Anterior cingulate cortex (tissue), 58 donors: ENCODE measurements around the gene CHMP2B.

Experiments
- DNase-seq, 58 donors: peaks; one replicate each; lab custom pipeline; 2025; lab: John Stamatoyannopoulos, UW

CHMP2B gene, protein sequence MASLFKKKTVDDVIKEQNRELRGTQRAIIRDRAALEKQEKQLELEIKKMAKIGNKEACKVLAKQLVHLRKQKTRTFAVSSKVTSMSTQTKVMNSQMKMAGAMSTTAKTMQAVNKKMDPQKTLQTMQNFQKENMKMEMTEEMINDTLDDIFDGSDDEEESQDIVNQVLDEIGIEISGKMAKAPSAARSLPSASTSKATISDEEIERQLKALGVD

GRCh38 chr3:87227104-87227834, at the start of gene CHMP2B:
CHMP2B (plus strand) TSS chr3:87227309; CDS start chr3:87227523, 214 bp downstream.
- DNase-seq = peak; percentile 39 to 94 (median 89)

DNA sequence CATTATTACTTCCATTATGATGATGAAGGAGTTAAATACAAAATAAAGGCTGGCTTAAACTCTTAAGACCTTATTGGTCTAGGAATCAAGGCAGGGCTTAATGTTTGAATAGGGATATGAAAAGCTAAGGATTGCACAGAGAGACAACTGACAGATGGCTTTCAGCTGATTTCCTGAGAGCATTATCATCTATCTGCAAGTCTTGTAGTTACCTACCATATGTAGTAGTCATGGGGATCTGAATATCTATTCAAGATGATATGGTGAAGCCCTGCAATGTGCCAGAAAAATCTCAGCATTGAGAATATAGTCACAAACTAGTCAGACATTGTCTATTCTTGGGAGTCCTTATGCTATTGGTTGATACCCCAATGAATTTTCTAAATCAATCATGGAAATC, 47.5 kb upstream of the CHMP2B start:
- no peak for DNase-seq

DNA sequence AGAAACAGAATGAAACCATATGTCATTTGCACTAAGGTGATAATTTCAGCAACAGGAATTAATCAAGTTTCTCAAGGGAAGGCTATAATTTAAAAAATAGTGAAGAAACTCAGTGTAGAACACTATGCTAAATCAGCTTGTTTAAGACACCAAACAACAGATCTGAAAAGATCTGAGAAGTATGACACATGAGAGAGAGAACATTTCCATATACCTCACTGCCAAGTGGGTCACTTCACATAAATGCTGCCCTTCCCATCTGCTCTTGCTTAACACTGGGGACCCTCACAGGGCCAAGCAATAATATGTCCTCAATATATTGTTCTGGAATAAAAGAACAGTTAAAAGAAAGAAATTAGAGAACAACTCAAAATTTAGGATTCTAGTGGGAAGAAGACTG, 45.6 kb upstream of the CHMP2B start:
- DNase-seq = no peak

GRCh38 chr3:87182023-87182422, 45.1 kb upstream of the CHMP2B start:
- DNase-seq = no peak

DNA sequence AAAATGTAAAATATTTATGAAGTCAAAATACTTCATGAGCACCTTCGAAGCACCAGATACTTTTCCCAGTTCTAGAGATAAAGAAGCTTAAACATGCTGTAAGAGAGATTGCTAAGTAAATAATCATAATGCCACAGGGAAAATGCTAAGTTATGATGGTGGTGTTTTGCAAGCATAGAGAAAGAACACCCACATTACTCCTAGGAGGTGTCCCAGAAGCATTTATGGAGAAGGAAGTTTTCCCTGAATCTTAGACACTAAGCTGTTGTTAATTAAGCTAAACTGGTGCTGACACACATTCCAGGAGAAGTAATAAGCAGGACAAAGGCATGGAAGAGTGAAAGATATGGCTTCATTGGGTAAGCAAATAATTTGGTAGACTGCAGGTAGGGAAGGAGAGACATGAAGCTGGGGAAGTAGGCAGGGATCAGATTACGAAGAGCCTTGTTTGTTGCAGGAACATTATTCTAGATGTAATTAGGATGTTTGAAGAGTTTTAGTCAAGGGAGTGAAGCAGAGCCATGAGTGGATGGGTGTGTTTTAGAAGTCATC, 40.4 kb upstream of the CHMP2B start:
- no peak for DNase-seq

GRCh38 chr3:87191175-87191574, 35.9 kb upstream of the CHMP2B start:
- no peak for DNase-seq

- no peak for DNase-seq
Observed at GRCh38 chr3:87191641-87192040, 35.5 kb upstream of the CHMP2B start.

DNA sequence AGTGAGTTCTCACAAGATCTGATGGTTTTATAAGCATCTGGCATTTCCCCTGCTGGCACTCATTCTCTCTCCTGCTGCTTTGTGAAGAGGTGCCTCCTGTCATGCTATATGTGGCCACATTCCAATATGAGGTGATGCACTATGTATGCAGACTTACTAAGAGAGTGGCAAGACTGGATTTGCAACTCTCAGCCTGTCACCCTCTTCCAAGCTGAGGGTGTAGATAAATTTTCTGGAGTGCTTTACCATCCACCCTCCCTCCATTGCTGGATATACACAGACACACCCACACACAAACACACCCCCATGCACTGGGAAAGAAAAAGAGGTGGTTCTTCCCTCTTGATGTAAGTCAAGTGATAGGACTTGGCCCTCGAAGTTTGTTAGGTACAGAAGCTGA, 30.2 kb upstream of the CHMP2B start:
- DNase-seq = no peak

- no peak for DNase-seq
Observed at GRCh38 chr3:87197531-87197930, 29.6 kb upstream of the CHMP2B start.

DNA sequence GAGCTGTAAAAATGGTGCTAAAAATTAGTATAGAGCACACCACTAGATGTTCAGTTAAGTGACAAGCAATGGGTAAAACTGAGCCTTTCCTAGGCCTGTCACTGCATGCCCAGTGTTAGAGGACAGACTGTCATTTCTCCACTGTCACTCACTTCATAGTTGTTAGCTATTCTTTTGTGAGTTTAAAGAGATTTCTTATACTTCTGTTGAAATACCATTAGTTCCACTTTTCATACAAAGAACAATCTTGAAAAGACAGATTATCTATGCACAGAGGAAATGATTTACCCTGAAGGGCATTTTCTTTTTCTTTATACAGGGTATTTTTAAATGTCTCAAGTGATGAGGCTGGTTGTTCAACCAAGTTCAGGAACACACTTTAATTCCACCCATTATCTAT, 28.3 kb upstream of the CHMP2B start:
- DNase-seq = no peak

GRCh38 chr3:87199628-87200027, 27.5 kb upstream of the CHMP2B start:
- DNase-seq = no peak

DNA sequence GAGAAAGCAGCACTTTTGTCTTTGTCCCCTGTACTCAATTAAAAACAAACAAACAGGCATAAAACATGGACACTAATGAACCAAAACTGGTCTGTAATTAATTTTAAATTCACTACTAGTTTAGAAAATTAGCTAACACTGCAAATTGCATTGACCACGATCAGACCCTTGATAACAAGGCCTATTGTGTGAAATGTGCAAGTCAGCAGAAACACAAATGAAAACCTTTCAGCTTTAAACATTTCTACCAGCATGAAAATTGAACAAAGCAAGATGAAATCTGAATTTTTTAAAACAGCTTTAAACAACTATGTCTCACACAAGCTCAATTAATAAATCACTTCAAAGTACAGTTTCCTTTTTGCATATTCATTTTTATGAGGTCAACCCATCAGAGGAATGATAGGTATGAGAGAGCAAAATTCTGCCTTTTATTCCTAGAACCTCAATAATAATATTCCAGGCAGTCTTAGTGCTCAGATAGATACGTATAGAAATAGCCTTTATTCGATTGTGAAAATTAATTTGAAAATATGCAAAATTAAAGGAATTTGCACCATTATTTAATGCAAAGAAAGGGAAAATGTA, 27.0 kb upstream of the CHMP2B start:
- DNase-seq = no peak

GRCh38 chr3:87201727-87202126, 25.4 kb upstream of the CHMP2B start:
- no peak for DNase-seq

- no peak for DNase-seq
Observed at GRCh38 chr3:87203809-87204208, 23.3 kb upstream of the CHMP2B start.

DNA sequence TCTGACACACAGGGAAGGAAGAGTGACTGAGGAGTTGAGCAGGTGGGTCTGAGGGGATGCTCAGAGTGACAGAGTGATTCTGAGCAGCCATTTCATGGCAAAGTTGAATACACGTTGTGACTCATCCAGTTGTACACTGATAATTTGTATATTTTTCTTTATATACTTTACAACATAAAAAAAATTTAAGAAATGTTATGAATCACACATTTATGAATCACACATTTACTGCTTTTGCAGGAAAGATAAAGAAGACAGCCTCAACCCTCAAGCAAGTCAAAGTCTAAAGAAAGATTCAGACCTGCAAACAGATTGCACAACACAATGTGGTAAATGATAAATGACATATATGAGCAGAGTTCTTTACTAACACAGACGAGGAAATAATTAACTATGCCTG, 21.0 kb upstream of the CHMP2B start:
- no peak for DNase-seq

DNA sequence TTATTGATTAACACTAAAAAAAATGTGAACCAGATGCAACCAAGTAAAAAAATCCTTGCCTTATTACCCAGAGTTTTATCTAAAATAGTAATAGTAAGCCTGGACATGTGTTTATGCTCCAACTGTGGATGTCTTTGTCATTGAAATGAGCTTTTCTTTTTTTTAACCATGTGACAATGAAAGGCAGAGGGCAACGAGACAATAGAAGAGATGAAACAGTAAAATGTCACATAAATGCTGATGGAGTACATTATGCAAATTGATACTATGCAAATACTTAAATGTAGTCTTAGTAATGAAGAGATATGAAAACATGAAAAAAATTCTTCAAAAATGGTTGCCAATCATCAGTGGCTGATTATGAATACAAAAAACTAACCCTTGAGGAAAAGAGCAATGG, 20.5 kb upstream of the CHMP2B start:
- DNase-seq = no peak

DNA sequence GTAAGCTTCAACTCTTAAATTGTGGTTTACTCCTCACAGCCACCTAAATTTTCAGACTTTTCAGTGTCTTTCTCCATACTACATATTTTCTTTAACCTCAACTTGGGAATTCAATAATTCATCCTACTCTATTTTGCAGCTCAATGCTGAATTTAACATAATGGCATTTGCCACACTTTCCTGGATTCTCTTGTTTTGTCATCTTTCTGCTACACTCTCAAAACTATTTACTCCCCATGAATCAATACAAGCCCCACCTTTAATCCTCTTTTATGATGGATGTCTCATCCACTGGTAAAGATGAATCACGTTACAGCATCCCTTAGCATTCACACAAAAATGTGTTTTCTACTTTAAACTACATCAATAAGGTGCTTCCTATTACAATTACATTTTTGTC, 19.6 kb upstream of the CHMP2B start:
- no peak for DNase-seq

GRCh38 chr3:87209111-87209510, 18.0 kb upstream of the CHMP2B start:
- DNase-seq = no peak

- DNase-seq = no peak
Observed at GRCh38 chr3:87218560-87218959, 8.5 kb upstream of the CHMP2B start.

- no peak for DNase-seq
Observed at GRCh38 chr3:87219611-87220010, 7.5 kb upstream of the CHMP2B start.

- peak in 13 of 58 donors; percentile 1 to 35 (median 7) for DNase-seq
Observed at GRCh38 chr3:87225659-87226058, 1.4 kb upstream of the CHMP2B start.

GRCh38 chr3:87227835-87228144, 681 bp downstream of the CHMP2B start:
- peak in 1 of 58 donors; percentile 26 for DNase-seq
